H1 (cell line): ENCODE results near the gene KANSL1. TPM values are rescaled to one million over a fixed set of nuclear protein-coding genes. Genes with fewer than 3 reads are reported as not detected.
A peak's percentile ranks its signal among the peaks of the same experiment; 100 is the strongest.

ENCODE experiments used
- CTCF ChIA-PET: fragments of 300-600 bp; sonication (Branson Sonifier 250); formaldehyde crosslinking; loops from one replicate; lab custom pipeline; 2021; ENCODE audit not compliant: partially characterized antibody; lab: Charles Lee
- POLR2A ChIA-PET: fragments of 300-600 bp; sonication (Branson Sonifier 250); formaldehyde crosslinking; loops from one replicate; lab custom pipeline; 2021; ENCODE audit warnings: inconsistent platforms; ENCODE audit not compliant: partially characterized antibody; lab: Charles Lee
- DNase-seq, 2 experiments: peaks; one replicate each; pipeline versions ENCODE4 v3.0.0 to v3.0.0-alpha.2; 2010 to 2022; ENCODE audit warnings: low spot score in 2 of 2, low read depth in 1 of 2, mixed read lengths in 1 of 2
- FAIRE-seq: peaks from 2 replicates; lab custom pipeline; 2011; peaks lifted over from hg19 to GRCh38; lab: Jason Lieb, UNC
- H2AFZ ChIP-seq: 2 replicates; pipeline ENCODE4 v1.8.1; 2012; ENCODE audit warnings: low read length, inconsistent platforms
- H2AK5ac ChIP-seq: 2 replicates; pipeline ENCODE4 v1.6.1; 2013; ENCODE audit warnings: low read depth, low read length
- H2BK120ac ChIP-seq: replicated peaks from 2 replicates; pipeline ENCODE3; 2013; ENCODE audit warnings: low read depth, low read length, inconsistent platforms
- H2BK12ac ChIP-seq: 2 replicates; pipeline ENCODE4 v1.6.1; 2013; ENCODE audit warnings: low read depth, low read length
- H2BK15ac ChIP-seq: 2 replicates; pipeline ENCODE4 v1.6.1; 2013; ENCODE audit warnings: low read length
- H2BK20ac ChIP-seq: 2 replicates; pipeline ENCODE4 v1.6.1; 2013; ENCODE audit warnings: low read length
- H2BK5ac ChIP-seq: 2 replicates; pipeline ENCODE4 v1.6.1; 2013; ENCODE audit warnings: low read depth, low read length
- H3K14ac ChIP-seq: 2 replicates; pipeline ENCODE4 v1.6.1; 2013; ENCODE audit warnings: inconsistent platforms; ENCODE audit not compliant: insufficient read length
- H3K18ac ChIP-seq: 2 replicates; pipeline ENCODE4 v1.6.1; 2013; ENCODE audit warnings: low read length; ENCODE audit errors: extremely low read depth
- H3K23ac ChIP-seq: 2 replicates; pipeline ENCODE4 v1.6.1; 2013; ENCODE audit warnings: inconsistent platforms; ENCODE audit not compliant: insufficient read length
- H3K23me2 ChIP-seq: 2 replicates; pipeline ENCODE4 v1.6.1; 2013; ENCODE audit warnings: low read depth, low read length
- H3K27ac ChIP-seq: 2 replicates; pipeline ENCODE4 v1.6.1; 2011; ENCODE audit warnings: low read depth, low read length, inconsistent platforms
- H3K27me3 ChIP-seq, 4 experiments: replicated peaks in 1 of 4; 1 replicate in 1 of 4; 2 replicates in 3 of 4; pipeline versions ENCODE4 v1.6.1 to v1.8.1; 2011 to 2013; ENCODE audit warnings: low read length in 3 of 4, mild to moderate bottlenecking in 3 of 4, inconsistent platforms in 2 of 4, mixed read lengths in 2 of 4, moderate library complexity in 1 of 4; ENCODE audit not compliant: control insufficient read depth in 3 of 4, insufficient read depth in 3 of 4; ENCODE audit errors: extremely low read depth in 1 of 4
- H3K36me3 ChIP-seq, 4 experiments: 2 replicates each; pipeline versions ENCODE4 v1.6.1 to v1.8.1; 2011 to 2013; ENCODE audit warnings: mild to moderate bottlenecking in 4 of 4, low read length in 3 of 4, moderate library complexity in 2 of 4, control low read depth in 1 of 4, inconsistent platforms in 1 of 4; ENCODE audit not compliant: insufficient read depth in 4 of 4, control insufficient read depth in 2 of 4
- H3K4ac ChIP-seq: replicated peaks from 2 replicates; pipeline ENCODE3; 2013; ENCODE audit warnings: low read length, low read depth, mixed read lengths, inconsistent platforms; ENCODE audit not compliant: insufficient read length
- H3K4me1 ChIP-seq, 4 experiments: replicated peaks in 1 of 4; 1 replicate in 1 of 4; 2 replicates in 3 of 4; pipeline versions ENCODE4 v1.6.1 to v1.8.1; 2011 to 2013; ENCODE audit warnings: low read length in 3 of 4, inconsistent platforms in 2 of 4, mixed read lengths in 1 of 4; ENCODE audit not compliant: insufficient read depth in 4 of 4, control insufficient read depth in 3 of 4
- H3K4me2 ChIP-seq, 2 experiments: 2 replicates each; pipeline versions ENCODE4 v1.6.1 to v1.8.1; 2011 to 2013; ENCODE audit warnings: low read depth in 2 of 2, low read length in 2 of 2, control low read depth in 1 of 2, inconsistent platforms in 1 of 2, mild to moderate bottlenecking in 1 of 2; ENCODE audit not compliant: insufficient read depth in 1 of 2
- H3K4me3 ChIP-seq, 4 experiments: fragments of 200-600, 300-600 bp in 1 of 4; sonication (generic), shearing (Covaris generic), sonication (Bioruptor Twin) in 1 of 4; 2 replicates each; pipeline versions ENCODE4 v1.5.1 to v1.8.1; 2011 to 2016; ENCODE audit warnings: low read length in 4 of 4, low read depth in 3 of 4, control low read depth in 2 of 4, inconsistent platforms in 2 of 4, mild to moderate bottlenecking in 2 of 4, mixed read lengths in 1 of 4, moderate library complexity in 1 of 4; ENCODE audit not compliant: insufficient read depth in 2 of 4; ENCODE audit errors: extremely low read depth in 1 of 4
- H3K56ac ChIP-seq: replicated peaks from 2 replicates; pipeline ENCODE3; 2013; ENCODE audit warnings: low read depth, mild to moderate bottlenecking, mixed read lengths, low read length, inconsistent platforms; ENCODE audit not compliant: insufficient read length
- H3K79me1 ChIP-seq: 2 replicates; pipeline ENCODE4 v1.6.1; 2013; ENCODE audit warnings: low read depth, low read length, control low read depth
- H3K79me2 ChIP-seq, 2 experiments: 2 replicates each; pipeline versions ENCODE4 v1.6.1 to v1.8.1; 2012 to 2013; ENCODE audit warnings: low read length in 2 of 2, mild to moderate bottlenecking in 2 of 2, inconsistent platforms in 1 of 2; ENCODE audit not compliant: insufficient read depth in 2 of 2, control insufficient read depth in 1 of 2
- H3K9ac ChIP-seq, 4 experiments: replicated peaks in 1 of 4; 1 replicate in 1 of 4; 2 replicates in 3 of 4; pipeline versions ENCODE4 v1.6.1 to v1.8.1; 2011 to 2013; ENCODE audit warnings: low read depth in 3 of 4, low read length in 3 of 4, control low read depth in 2 of 4, mild to moderate bottlenecking in 2 of 4, moderate library complexity in 2 of 4, inconsistent platforms in 1 of 4; ENCODE audit errors: extremely low read depth in 1 of 4
- H3K9me3 ChIP-seq, 2 experiments: 2 replicates each; pipeline versions ENCODE4 v1.6.1 to v1.8.1; 2012 to 2013; ENCODE audit warnings: mild to moderate bottlenecking in 2 of 2, moderate library complexity in 2 of 2, control low read depth in 1 of 2, inconsistent platforms in 1 of 2, low read depth in 1 of 2, low read length in 1 of 2, mixed read lengths in 1 of 2; ENCODE audit not compliant: insufficient read depth in 2 of 2
- H4K20me1 ChIP-seq, 2 experiments: replicated peaks in 1 of 2; 2 replicates each; pipeline versions ENCODE3 to v1.8.1; 2011 to 2013; ENCODE audit warnings: inconsistent platforms in 2 of 2, low read length in 2 of 2, mild to moderate bottlenecking in 1 of 2; ENCODE audit not compliant: insufficient read depth in 2 of 2, control insufficient read depth in 1 of 2
- H4K5ac ChIP-seq: 2 replicates; pipeline ENCODE4 v1.6.1; 2013; ENCODE audit warnings: low read length, low read depth, mixed read lengths, inconsistent platforms; ENCODE audit not compliant: insufficient read length
- H4K8ac ChIP-seq: 2 replicates; pipeline ENCODE4 v1.8.0; 2013; ENCODE audit warnings: mild to moderate bottlenecking, moderate library complexity, low read length, inconsistent platforms; ENCODE audit not compliant: insufficient read depth; ENCODE audit errors: extremely low read depth
- H4K91ac ChIP-seq: replicated peaks from 2 replicates; pipeline ENCODE3; 2013; ENCODE audit warnings: low read length, mixed read lengths, inconsistent platforms; ENCODE audit not compliant: insufficient read length
- ASH2L ChIP-seq: fragments of 200-600, 300-600 bp; sonication (generic); IDR thresholded peaks from one replicate; pipeline ENCODE4 v1.7.1; 2017; ENCODE audit warnings: low read length
- POU5F1 ChIP-seq: IDR thresholded peaks from 2 replicates; pipeline ENCODE4 v1.6.1; 2011; ENCODE audit warnings: low read depth, mild to moderate bottlenecking, low read length, moderate library complexity
- WGBS, 2 experiments: shearing (Covaris generic) in 1 of 2; methylation state at CpG; one replicate each; pipeline versions ENCODE4 v1.1.6 to v1.1.7; 2013 to 2015; ENCODE audit warnings: low lambda C conversion rate in 2 of 2, mixed read lengths in 2 of 2, inconsistent platforms in 1 of 2, low coverage in 1 of 2, missing lambda C conversion rate in 1 of 2; ENCODE audit not compliant: insufficient replicate concordance in 2 of 2, insufficient coverage in 1 of 2, insufficient read length in 1 of 2; ENCODE audit errors: extremely low coverage in 1 of 2, missing lambda C conversion rate in 1 of 2; 5-methylcytosine and 5-hydroxymethylcytosine counted together
- polyA plus RNA-seq, 7 experiments: library from polyadenylated mRNA; depleted of rRNA in 3 of 7; stranded (reverse) in 5 of 7; unstranded in 2 of 7; fragments of >200 nt in 5 of 7; fragments of 200-250 nt in 2 of 7; gene quantifications; 1 replicate in 5 of 7; 2 replicates in 1 of 7; 4 replicates in 1 of 7; pipeline versions ENCODE4 v1.2.1 to v1.2.3, GENCODE V29; 2011 to 2013; ENCODE audit warnings: missing spikeins in 2 of 7, mixed read lengths in 2 of 7
- total RNA-seq: library from RNA; stranded (reverse); fragmentation: NEBNext Ultra II Directional; extraction: Animal tissue kit (Norgen Biotek cat#: 25700); gene quantifications from 2 replicates; pipeline ENCODE4 v1.2.1, GENCODE V29; 2021
- TF ChIP-seq, protein P1 (sequence below): IDR thresholded peaks from 2 replicates; pipeline ENCODE4 v1.6.1; 2012; ENCODE audit warnings: inconsistent platforms

KANSL1 gene
- total and polyA plus RNA-seq, 2 of the 8 experiments (the other 6 are each of a cell fraction or from before 2014, with no cell fraction given) = 34.0 to 128 TPM

DNA sequence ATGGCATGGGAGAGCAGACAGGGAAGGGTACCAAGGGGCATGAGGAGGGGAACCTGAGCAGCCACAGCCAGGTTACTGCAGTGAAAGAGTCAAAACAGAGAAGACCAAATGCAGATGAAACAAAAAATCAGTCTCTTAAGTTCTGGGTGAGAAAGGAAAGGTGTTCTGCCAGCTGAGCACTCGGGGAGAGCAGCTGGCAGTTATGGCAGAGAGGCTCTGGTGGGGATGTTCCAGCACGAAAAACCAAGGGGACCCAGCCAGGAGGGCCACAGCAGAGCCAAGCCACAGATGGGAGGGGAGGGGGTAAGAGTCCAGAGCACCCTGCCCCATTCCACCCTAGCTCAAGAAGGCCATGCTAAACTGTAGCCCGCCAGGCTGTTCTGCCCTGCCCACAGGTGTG lies 162.5 kb downstream of the KANSL1 start:
- DNase-seq = no peak
- Histone ChIP-seq H2BK12ac (no peak overlapping the region), H3K36me3 (peaks cover 30 to 64% (median 50%) of the 10 kb centered on the region in 4 experiments), H2BK15ac (no peak overlapping the region), H3K27ac (no peak overlapping the region), H3K9ac (no peak overlapping the region), H3K4me3 (no peak overlapping the region), H3K4me2 (no peak overlapping the region), H3K27me3 (no peaks in the 10 kb centered on the region), H2AK5ac (no peak overlapping the region), H3K23ac (no peak overlapping the region), H3K23me2 (no peaks in the 10 kb centered on the region), H3K4ac (no peak overlapping the region), H2BK20ac (no peak overlapping the region), H3K9me3 (no peaks in the 10 kb centered on the region), H2BK5ac (0 out of 2 replicates have a peak overlapping the region, but pooled peaks have one; percentile 11), H4K20me1 (peaks cover 3 to 4% of the 10 kb centered on the region in 2 experiments), H3K4me1 (peaks cover 3 to 19% (median 6%) of the 10 kb centered on the region in 4 experiments), H2BK120ac (no peak overlapping the region), H3K79me1 (peaks cover 3% of the 10 kb centered on the region; the same call in 1 of the 2 replicates), H3K56ac (no peak overlapping the region), H3K18ac (no peak overlapping the region), H4K8ac (no peak overlapping the region), H4K5ac (no peak overlapping the region), H3K79me2 (no peaks in the 10 kb centered on the region), H2AFZ (no peak overlapping the region), H3K14ac (no peak overlapping the region), H4K91ac (no peak overlapping the region)
- no peak for FAIRE-seq
- 67% methylated on average over 3 of the region's 3 CpGs; no CpG with 5 or more reads in 1 of the 2 experiments for WGBS, 2 experiments
- TF ChIP-seq POU5F1 (no peak), ASH2L (no peak)
- TF ChIP-seq, protein P1, sequence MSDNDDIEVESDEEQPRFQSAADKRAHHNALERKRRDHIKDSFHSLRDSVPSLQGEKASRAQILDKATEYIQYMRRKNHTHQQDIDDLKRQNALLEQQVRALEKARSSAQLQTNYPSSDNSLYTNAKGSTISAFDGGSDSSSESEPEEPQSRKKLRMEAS = no peak
- CTCF ChIA-PET = interaction anchor here (1.0 to 2.7 kb wide), 3 partner anchors 8 to 14 kb away, joined by 3 to 7 read pairs (median 4); no protein-coding TSS in a partner anchor
- POLR2A ChIA-PET = no interaction called here
